WTC11 (cell line): ENCODE measurements around the gene KRTAP1-5. TPM values are rescaled to one million over a fixed set of nuclear protein-coding genes. Genes with fewer than 3 reads are reported as not detected.

Source experiments
- ATAC-seq: fragments of 200-7000 bp; cut with Tn5 transposase; 2 replicates; pipeline ENCODE4 v1.10.0; 2021; ENCODE audit warnings: mild to moderate bottlenecking, moderate library complexity
- CTCF ChIA-PET: fragments of 300-600 bp; sonication (Branson Sonifier 250); formaldehyde crosslinking; loops from one replicate; lab custom pipeline; 2021; ENCODE audit warnings: antibody characterized with exemption; lab: Charles Lee
- POLR2A ChIA-PET: fragments of 350-600 bp; sonication (Branson Sonifier 250); formaldehyde crosslinking; loops from one replicate; lab custom pipeline; 2021; ENCODE audit warnings: antibody characterized with exemption; lab: Charles Lee
- DNase-seq: peaks from one replicate; pipeline ENCODE4 v3.0.0; 2021; ENCODE audit warnings: low spot score
- H3K27ac Mint-ChIP-seq: 2 replicates; pipeline ENCODE4 v1.8.0; 2021; ENCODE audit warnings: mixed read lengths
- H3K27me3 Mint-ChIP-seq: 2 replicates; pipeline ENCODE4 v1.8.0; 2021; ENCODE audit warnings: low read depth, mild to moderate bottlenecking, moderate library complexity, mixed read lengths
- H3K36me3 Mint-ChIP-seq: 2 replicates; pipeline ENCODE4 v1.8.0; 2021; ENCODE audit warnings: mixed read lengths
- H3K4me1 Mint-ChIP-seq: 2 replicates; pipeline ENCODE4 v1.8.0; 2022; ENCODE audit warnings: mixed read lengths
- H3K4me3 Mint-ChIP-seq: 2 replicates; pipeline ENCODE4 v1.8.0; 2021; ENCODE audit warnings: mild to moderate bottlenecking, moderate library complexity, mixed read lengths
- H3K9me3 Mint-ChIP-seq: 2 replicates; pipeline ENCODE4 v1.8.0; 2021; ENCODE audit warnings: mixed read lengths
- ATF1 ChIP-seq: sonication (generic); formaldehyde crosslinking; IDR thresholded peaks from 2 replicates; pipeline ENCODE4 v1.8.1; 2023; ENCODE audit warnings: mild to moderate bottlenecking, moderate library complexity, missing genetic modification reagents
- EMX1 ChIP-seq: fragments of 250-450 bp; sonication (Bioruptor Pico); IDR thresholded peaks from 2 replicates; pipeline ENCODE4 v1.8.0; 2021; ENCODE audit warnings: mild to moderate bottlenecking
- IRF2 ChIP-seq: sonication (generic); formaldehyde crosslinking; IDR thresholded peaks from 2 replicates; pipeline ENCODE4 v1.8.0; 2022; ENCODE audit warnings: low read depth, missing genetic modification reagents, borderline replicate concordance
- KAT7 ChIP-seq: sonication (generic); formaldehyde crosslinking; IDR thresholded peaks from 2 replicates; pipeline ENCODE4 v1.8.1; 2023; ENCODE audit warnings: missing genetic modification reagents, mild to moderate bottlenecking, borderline replicate concordance
- RORB ChIP-seq: fragments of 250-450 bp; sonication (Bioruptor Pico); IDR thresholded peaks from 2 replicates; pipeline ENCODE4 v1.9.0; 2021; ENCODE audit warnings: mild to moderate bottlenecking
- SOX15 ChIP-seq: fragments of 250-450 bp; sonication (Bioruptor Pico); IDR thresholded peaks from 2 replicates; pipeline ENCODE4 v1.9.0; 2021; ENCODE audit warnings: mild to moderate bottlenecking
- SP1 ChIP-seq: sonication (generic); formaldehyde crosslinking; conservative IDR thresholded peaks from 2 replicates; pipeline ENCODE4 v1.8.1; 2022; ENCODE audit warnings: missing genetic modification reagents
- TEAD1 ChIP-seq: sonication (generic); formaldehyde crosslinking; IDR thresholded peaks from 2 replicates; pipeline ENCODE4 v1.8.0; 2022; ENCODE audit warnings: mild to moderate bottlenecking, missing genetic modification reagents
- ZNF232 ChIP-seq: sonication (generic); formaldehyde crosslinking; IDR thresholded peaks from 2 replicates; pipeline ENCODE4 v1.8.0; 2022; ENCODE audit warnings: mild to moderate bottlenecking, missing genetic modification reagents
- total RNA-seq: library from RNA; stranded (reverse); gene quantifications from 3 replicates; pipeline ENCODE4 v1.2.3, GENCODE V29; 2021
- TF ChIP-seq, protein P1 (sequence below): fragments of 200-600 bp; IDR thresholded peaks from 2 replicates; pipeline ENCODE4 v1.8.0; 2022; ENCODE audit warnings: antibody characterized with exemption
- TF ChIP-seq, protein P2 (sequence below): sonication (generic); formaldehyde crosslinking; IDR thresholded peaks from 2 replicates; pipeline ENCODE4 v1.8.1; 2023; ENCODE audit warnings: mild to moderate bottlenecking, missing genetic modification reagents, borderline replicate concordance
- TF ChIP-seq, protein P3 (sequence below): fragments of 250-450 bp; sonication (Bioruptor Pico); IDR thresholded peaks from 2 replicates; pipeline ENCODE4 v1.9.0; 2021; ENCODE audit warnings: mild to moderate bottlenecking
- TF ChIP-seq, protein P4 (sequence below): sonication (generic); formaldehyde crosslinking; IDR thresholded peaks from 2 replicates; pipeline ENCODE4 v1.8.0; 2022; ENCODE audit warnings: missing genetic modification reagents
- TF ChIP-seq, protein P5 (sequence below): sonication (generic); formaldehyde crosslinking; IDR thresholded peaks from 2 replicates; pipeline ENCODE4 v1.8.1; 2023; ENCODE audit warnings: mild to moderate bottlenecking, moderate library complexity, missing genetic modification reagents
- TF ChIP-seq, protein P6 (sequence below): sonication (generic); formaldehyde crosslinking; IDR thresholded peaks from 2 replicates; pipeline ENCODE4 v1.8.1; 2023; ENCODE audit warnings: mild to moderate bottlenecking, missing genetic modification reagents, moderate library complexity
- TF ChIP-seq, protein P7 (sequence below): sonication (generic); formaldehyde crosslinking; IDR thresholded peaks from 2 replicates; pipeline ENCODE4 v1.8.0; 2023; ENCODE audit warnings: missing genetic modification reagents
- TF ChIP-seq, protein P8 (sequence below): sonication (generic); formaldehyde crosslinking; conservative IDR thresholded peaks from 2 replicates; pipeline ENCODE4 v1.8.1; 2022; ENCODE audit warnings: mild to moderate bottlenecking, missing genetic modification reagents
- TF ChIP-seq, protein P9 (sequence below): sonication (generic); formaldehyde crosslinking; IDR thresholded peaks from 2 replicates; pipeline ENCODE4 v1.8.1; 2022; ENCODE audit warnings: low read depth, mild to moderate bottlenecking, moderate library complexity, missing genetic modification reagents, borderline replicate concordance

Gene KRTAP1-5
- total RNA-seq, 1 experiment from 2014 or later, result not detected

DNA sequence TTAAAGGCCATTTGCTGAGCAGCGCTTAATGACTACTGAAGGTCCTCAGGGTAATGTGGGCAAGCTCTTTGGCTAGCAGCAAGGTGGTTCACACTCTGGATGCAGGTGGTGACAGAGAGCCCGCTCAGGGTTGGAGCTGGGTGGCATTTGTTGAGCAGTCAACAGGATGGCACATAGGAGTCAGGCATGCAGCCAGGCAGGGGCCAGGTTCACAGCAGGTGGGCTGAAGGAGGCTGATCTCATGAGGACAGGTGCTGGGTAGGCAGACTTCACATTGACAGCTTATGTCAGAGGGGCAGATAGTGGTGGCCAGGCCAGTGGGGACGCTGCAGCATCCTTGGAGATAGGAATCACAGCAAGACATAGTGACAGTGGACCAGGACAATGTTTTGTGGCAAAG, 22.6 kb downstream of the KRTAP1-5 start (continued):
- TF ChIP-seq, protein P1, sequence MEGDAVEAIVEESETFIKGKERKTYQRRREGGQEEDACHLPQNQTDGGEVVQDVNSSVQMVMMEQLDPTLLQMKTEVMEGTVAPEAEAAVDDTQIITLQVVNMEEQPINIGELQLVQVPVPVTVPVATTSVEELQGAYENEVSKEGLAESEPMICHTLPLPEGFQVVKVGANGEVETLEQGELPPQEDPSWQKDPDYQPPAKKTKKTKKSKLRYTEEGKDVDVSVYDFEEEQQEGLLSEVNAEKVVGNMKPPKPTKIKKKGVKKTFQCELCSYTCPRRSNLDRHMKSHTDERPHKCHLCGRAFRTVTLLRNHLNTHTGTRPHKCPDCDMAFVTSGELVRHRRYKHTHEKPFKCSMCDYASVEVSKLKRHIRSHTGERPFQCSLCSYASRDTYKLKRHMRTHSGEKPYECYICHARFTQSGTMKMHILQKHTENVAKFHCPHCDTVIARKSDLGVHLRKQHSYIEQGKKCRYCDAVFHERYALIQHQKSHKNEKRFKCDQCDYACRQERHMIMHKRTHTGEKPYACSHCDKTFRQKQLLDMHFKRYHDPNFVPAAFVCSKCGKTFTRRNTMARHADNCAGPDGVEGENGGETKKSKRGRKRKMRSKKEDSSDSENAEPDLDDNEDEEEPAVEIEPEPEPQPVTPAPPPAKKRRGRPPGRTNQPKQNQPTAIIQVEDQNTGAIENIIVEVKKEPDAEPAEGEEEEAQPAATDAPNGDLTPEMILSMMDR, result no peak
- TF ChIP-seq ATF1 (CRISPR knock-in tag) (no peak), RORB (CRISPR knock-in tag) (no peak)
- TF ChIP-seq, protein P2, sequence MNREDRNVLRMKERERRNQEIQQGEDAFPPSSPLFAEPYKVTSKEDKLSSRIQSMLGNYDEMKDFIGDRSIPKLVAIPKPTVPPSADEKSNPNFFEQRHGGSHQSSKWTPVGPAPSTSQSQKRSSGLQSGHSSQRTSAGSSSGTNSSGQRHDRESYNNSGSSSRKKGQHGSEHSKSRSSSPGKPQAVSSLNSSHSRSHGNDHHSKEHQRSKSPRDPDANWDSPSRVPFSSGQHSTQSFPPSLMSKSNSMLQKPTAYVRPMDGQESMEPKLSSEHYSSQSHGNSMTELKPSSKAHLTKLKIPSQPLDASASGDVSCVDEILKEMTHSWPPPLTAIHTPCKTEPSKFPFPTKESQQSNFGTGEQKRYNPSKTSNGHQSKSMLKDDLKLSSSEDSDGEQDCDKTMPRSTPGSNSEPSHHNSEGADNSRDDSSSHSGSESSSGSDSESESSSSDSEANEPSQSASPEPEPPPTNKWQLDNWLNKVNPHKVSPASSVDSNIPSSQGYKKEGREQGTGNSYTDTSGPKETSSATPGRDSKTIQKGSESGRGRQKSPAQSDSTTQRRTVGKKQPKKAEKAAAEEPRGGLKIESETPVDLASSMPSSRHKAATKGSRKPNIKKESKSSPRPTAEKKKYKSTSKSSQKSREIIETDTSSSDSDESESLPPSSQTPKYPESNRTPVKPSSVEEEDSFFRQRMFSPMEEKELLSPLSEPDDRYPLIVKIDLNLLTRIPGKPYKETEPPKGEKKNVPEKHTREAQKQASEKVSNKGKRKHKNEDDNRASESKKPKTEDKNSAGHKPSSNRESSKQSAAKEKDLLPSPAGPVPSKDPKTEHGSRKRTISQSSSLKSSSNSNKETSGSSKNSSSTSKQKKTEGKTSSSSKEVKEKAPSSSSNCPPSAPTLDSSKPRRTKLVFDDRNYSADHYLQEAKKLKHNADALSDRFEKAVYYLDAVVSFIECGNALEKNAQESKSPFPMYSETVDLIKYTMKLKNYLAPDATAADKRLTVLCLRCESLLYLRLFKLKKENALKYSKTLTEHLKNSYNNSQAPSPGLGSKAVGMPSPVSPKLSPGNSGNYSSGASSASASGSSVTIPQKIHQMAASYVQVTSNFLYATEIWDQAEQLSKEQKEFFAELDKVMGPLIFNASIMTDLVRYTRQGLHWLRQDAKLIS (CRISPR knock-in tag), result no peak

DNA sequence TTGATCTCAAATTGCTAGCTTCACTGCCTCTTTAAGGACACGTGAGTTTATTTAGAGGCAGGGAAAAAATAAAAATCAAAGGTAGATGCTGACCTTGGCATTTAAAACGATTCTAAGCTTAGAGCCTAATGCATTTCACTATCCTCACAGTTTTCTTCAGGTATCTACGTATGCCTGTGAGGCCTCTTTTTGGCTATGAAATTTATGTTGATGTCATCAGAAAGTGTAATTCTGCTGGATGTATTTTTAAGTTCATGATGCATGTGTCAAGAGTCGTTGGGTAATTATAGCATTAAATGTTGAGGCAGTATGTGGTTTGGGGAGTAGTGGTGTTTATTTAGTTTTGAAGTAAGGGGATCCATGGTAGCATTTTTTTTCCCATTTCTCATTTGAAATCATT, 23.1 kb downstream of the KRTAP1-5 start:
- ChIA-PET CTCF (no interaction called here), POLR2A (no interaction called here)
- H3K36me3 Mint-ChIP-seq, result no peaks in the 10 kb centered on the region
- no peak for ATAC-seq
- H3K9me3 Mint-ChIP-seq, result 0 out of 2 replicates have a peak, but pooled peaks cover 7% of the 10 kb centered on the region
- H3K27ac Mint-ChIP-seq, result no peak overlapping the region
- peaks cover 4% of the 10 kb centered on the region for H3K4me1 Mint-ChIP-seq
- H3K27me3 Mint-ChIP-seq, result no peaks in the 10 kb centered on the region
- DNase-seq, result no peak
- no peak overlapping the region for H3K4me3 Mint-ChIP-seq
- TF ChIP-seq ZNF232 (CRISPR knock-in tag), result no peak
- TF ChIP-seq, protein P3, sequence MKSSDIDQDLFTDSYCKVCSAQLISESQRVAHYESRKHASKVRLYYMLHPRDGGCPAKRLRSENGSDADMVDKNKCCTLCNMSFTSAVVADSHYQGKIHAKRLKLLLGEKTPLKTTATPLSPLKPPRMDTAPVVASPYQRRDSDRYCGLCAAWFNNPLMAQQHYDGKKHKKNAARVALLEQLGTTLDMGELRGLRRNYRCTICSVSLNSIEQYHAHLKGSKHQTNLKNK (CRISPR knock-in tag), result no peak
- no peak for TF ChIP-seq EMX1 (CRISPR knock-in tag)
- TF ChIP-seq, protein P4, sequence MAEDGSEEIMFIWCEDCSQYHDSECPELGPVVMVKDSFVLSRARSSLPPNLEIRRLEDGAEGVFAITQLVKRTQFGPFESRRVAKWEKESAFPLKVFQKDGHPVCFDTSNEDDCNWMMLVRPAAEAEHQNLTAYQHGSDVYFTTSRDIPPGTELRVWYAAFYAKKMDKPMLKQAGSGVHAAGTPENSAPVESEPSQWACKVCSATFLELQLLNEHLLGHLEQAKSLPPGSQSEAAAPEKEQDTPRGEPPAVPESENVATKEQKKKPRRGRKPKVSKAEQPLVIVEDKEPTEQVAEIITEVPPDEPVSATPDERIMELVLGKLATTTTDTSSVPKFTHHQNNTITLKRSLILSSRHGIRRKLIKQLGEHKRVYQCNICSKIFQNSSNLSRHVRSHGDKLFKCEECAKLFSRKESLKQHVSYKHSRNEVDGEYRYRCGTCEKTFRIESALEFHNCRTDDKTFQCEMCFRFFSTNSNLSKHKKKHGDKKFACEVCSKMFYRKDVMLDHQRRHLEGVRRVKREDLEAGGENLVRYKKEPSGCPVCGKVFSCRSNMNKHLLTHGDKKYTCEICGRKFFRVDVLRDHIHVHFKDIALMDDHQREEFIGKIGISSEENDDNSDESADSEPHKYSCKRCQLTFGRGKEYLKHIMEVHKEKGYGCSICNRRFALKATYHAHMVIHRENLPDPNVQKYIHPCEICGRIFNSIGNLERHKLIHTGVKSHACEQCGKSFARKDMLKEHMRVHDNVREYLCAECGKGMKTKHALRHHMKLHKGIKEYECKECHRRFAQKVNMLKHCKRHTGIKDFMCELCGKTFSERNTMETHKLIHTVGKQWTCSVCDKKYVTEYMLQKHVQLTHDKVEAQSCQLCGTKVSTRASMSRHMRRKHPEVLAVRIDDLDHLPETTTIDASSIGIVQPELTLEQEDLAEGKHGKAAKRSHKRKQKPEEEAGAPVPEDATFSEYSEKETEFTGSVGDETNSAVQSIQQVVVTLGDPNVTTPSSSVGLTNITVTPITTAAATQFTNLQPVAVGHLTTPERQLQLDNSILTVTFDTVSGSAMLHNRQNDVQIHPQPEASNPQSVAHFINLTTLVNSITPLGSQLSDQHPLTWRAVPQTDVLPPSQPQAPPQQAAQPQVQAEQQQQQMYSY (CRISPR knock-in tag), result no peak
- TF ChIP-seq, protein P5, sequence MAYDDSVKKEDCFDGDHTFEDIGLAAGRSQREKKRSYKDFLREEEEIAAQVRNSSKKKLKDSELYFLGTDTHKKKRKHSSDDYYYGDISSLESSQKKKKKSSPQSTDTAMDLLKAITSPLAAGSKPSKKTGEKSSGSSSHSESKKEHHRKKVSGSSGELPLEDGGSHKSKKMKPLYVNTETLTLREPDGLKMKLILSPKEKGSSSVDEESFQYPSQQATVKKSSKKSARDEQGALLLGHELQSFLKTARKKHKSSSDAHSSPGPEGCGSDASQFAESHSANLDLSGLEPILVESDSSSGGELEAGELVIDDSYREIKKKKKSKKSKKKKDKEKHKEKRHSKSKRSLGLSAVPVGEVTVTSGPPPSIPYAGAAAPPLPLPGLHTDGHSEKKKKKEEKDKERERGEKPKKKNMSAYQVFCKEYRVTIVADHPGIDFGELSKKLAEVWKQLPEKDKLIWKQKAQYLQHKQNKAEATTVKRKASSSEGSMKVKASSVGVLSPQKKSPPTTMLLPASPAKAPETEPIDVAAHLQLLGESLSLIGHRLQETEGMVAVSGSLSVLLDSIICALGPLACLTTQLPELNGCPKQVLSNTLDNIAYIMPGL (CRISPR knock-in tag), result no peak
- TF ChIP-seq, protein P6, sequence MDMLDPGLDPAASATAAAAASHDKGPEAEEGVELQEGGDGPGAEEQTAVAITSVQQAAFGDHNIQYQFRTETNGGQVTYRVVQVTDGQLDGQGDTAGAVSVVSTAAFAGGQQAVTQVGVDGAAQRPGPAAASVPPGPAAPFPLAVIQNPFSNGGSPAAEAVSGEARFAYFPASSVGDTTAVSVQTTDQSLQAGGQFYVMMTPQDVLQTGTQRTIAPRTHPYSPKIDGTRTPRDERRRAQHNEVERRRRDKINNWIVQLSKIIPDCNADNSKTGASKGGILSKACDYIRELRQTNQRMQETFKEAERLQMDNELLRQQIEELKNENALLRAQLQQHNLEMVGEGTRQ, result no peak
- TF ChIP-seq ATF1 (CRISPR knock-in tag), result no peak
- TF ChIP-seq, protein P7, sequence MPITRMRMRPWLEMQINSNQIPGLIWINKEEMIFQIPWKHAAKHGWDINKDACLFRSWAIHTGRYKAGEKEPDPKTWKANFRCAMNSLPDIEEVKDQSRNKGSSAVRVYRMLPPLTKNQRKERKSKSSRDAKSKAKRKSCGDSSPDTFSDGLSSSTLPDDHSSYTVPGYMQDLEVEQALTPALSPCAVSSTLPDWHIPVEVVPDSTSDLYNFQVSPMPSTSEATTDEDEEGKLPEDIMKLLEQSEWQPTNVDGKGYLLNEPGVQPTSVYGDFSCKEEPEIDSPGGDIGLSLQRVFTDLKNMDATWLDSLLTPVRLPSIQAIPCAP (CRISPR knock-in tag), result no peak
- TF ChIP-seq, protein P8, sequence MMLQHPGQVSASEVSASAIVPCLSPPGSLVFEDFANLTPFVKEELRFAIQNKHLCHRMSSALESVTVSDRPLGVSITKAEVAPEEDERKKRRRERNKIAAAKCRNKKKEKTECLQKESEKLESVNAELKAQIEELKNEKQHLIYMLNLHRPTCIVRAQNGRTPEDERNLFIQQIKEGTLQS (CRISPR knock-in tag), result no peak
- TF ChIP-seq, protein P9, sequence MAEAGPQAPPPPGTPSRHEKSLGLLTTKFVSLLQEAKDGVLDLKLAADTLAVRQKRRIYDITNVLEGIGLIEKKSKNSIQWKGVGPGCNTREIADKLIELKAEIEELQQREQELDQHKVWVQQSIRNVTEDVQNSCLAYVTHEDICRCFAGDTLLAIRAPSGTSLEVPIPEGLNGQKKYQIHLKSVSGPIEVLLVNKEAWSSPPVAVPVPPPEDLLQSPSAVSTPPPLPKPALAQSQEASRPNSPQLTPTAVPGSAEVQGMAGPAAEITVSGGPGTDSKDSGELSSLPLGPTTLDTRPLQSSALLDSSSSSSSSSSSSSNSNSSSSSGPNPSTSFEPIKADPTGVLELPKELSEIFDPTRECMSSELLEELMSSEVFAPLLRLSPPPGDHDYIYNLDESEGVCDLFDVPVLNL (CRISPR knock-in tag), result no peak
- TF ChIP-seq KAT7 (CRISPR knock-in tag), result no peak
- no peak for TF ChIP-seq SP1 (CRISPR knock-in tag)
- no peak for TF ChIP-seq SOX15 (CRISPR knock-in tag)
- TF ChIP-seq TEAD1, result no peak
- TF ChIP-seq IRF2 (CRISPR knock-in tag), result no peak
